ENCODE data around the gene FCGBP.

Gene FCGBP

DNA sequence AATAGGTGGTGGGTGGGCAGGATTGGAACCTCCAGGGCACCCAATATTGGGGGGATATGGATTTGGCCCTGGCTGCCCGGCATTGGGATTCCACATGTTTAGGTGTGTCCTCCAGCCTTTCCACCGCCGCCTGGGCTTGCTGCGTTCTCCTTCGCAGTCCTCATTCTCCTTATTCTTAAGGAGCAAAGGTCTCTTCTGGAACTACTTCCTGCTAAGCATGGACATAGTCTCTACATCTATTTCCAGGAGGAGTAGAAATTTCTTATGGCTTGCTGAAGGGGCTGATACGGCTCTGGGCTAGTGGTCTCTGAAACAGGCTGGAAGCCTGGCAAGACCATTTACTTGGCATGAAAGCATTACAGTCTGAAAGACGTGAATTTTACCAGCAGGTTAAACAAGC is 9.2 kb upstream of the FCGBP start:
- DNase-seq = no peak

DNA sequence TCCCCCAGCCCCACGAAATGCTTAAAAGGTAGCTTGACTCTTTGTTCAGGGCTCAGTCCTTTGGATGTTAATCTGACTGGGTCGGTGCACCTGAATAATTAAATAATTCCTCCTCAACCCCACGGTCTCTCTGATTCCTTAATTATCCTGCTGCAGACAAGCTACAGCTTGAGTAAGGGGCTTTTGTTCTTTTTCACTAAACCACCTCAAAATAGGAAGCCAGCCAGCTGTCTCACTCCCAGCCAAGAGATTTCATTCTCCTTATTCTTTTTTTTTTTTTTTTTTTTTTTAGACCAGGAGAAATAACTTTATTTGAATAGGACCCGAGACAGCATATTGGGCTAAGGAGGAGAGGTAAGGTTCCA is 7.9 kb upstream of the FCGBP start:
- DNase-seq = no peak

DNA sequence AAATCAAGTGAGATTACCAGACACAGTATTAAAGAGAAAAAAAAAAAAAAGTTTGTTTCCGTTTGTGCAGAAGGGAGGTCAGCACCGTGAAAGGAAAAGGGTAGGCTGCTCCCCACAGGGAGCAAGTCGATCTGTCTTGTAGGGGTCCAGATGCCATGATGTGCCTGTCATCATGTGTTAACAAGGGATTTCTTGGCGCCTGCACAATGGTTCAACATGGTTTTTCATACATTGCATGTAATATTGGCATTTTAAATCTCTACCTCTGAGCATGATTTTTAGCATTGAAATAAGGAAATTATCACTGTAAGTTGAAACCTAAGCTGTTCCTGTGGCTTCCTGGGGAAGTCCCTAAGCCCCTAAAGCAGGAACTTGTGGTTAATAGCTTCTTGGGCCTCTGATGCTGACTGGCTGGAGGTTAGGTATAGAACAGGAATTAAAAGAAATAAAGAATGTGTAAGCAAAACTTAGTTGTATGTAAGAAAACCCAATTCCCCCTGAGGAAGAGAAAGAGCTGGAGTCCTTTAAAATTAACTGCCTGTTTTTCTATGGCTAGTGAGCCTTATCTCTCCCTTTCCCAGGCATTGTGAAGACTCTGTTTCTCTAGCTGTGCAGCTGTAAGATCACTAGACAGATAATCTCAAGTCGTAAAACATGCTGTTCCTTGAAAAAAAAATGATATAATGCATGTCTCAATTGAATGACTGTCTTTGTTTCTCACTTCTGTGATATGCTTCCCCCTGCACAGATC is 7.4 kb upstream of the FCGBP start:
- DNase-seq = no peak

DNA sequence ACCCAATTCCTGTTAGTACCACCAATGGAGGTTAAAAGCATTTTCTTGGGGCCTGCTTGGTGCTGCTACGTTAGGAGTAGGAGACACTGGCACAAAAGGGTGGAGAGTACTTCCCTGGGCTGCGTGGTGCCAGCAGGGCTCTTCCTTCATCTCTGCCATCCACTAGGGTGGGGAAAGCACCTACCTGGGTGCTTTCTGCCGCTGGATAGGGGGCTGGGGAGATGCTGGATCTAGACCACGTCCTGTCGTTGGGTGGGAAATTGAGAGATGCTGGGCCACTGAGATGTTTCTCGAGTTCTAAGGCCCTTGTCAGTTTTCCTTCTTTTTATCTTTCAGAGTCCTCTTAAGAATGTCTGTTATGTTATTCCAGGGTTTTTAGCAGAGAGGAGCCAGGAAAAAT is 6.7 kb upstream of the FCGBP start:
- no peak for DNase-seq

DNA sequence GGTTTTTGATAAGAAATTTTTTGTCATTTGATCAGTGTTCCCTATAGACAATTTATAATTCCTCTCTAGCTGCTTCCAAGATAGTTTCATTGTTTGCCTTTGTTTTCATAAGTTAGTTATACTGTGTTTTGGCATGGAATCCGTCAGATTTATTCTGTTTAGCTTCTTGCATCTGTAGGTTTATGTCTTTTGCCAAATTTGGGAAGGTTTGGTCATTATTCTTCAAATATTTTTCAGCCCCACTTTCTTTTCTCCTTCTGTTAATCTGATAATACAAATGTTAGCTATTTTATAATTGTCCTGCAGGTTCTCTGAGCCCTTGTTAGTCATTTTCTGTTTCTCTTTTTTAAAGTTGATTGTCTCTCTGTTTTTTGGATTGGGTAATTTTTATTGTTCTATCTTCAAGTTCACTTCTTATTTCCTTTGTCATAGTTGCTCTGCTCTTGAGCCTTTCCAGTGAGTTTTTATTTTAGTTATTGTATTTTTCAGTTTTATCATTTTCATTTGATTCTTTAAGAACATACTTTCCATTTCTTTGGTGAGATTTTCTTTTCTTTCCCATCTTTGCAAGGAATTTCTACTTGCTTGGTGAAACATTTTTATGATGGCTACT is 5.9 kb upstream of the FCGBP start:
- DNase-seq = no peak

DNA sequence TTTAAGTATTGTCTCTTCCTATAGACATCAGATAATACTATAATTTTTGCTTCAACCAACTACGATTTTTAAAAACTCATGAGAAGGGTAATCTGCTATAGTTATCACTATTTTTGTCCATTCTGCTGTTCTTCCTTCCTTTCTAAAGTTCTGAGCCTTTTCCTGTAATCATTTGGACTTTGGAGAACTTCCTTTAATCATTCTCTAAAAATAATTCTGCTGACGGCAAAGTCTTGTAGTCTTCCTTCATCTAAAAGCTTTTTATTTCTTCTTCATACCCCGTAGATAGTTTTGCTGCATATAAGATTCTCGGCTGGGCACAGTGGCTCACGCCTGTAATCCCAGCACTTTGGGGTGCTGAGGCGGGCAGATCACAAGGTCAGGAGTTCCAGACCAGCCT is 5.1 kb upstream of the FCGBP start:
- DNase-seq = no peak

DNA sequence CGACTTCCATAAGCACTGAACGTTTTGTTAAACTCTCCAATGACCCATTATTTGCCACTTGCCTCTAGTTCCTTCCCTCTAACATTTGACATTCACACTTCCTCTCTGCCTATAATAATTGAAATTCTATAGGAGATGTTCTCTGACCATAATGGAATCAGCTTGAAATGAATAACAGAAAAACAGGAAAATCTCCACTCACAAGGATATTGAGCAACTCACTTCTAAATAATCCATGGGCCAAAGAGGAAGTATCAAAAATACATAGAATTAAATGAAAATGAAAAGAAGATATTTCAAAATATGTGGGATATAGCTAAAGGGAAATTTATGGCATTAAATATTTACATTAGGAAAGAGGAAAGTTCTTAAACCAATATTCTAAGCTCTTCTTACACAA is 3.4 kb upstream of the FCGBP start:
- DNase-seq = no peak

DNA sequence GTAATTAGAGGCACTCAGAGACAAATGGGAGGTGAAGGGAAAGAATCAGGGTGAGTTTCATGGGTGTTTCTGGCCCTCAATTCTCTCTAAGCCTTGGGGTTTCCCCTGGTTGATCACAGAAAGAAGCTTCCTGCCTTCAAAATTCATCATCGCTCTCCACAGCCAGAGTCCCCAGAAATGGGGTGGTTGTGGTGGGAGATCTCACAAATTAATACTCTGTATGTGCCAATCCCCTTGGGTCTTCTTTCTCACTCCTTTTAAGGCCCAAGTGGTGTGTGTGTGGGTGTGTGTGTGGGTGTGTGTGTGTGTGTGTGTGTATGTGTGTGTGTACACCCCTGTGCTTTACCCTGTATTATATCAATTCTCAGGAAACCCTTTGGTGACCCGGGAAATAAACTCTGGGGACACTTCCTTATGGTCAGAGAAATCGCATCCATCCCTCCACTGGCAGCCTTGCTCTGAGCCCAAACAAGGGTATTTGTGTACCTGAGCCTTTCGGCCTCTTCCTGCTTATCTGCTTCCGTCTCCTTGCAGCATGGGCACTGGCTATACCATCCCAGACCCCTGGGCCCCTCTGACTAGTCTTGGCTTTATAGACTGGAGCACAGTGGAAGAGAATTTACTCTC is 2.8 kb upstream of the FCGBP start:
- DNase-seq = no peak

DNA sequence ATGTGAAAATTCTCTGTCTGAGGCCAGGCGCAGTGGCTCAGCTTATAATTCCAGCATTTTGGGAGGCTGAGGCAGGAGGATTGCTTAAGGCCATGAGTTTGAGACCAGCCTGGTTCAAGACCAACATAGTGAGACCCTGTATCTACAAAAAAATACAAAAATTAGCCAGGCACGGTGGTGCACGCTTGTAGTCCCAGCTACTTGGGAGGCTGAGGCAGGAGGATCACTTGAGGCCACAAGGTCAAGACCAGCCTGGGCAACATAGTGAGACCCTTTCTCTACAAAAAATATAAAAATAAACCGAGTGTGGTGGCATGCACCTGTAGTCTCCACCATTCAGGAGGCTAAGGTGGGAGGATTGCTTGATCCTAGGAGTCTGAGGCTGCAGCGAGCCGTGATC is 2.2 kb upstream of the FCGBP start:
- DNase-seq = no peak

DNA sequence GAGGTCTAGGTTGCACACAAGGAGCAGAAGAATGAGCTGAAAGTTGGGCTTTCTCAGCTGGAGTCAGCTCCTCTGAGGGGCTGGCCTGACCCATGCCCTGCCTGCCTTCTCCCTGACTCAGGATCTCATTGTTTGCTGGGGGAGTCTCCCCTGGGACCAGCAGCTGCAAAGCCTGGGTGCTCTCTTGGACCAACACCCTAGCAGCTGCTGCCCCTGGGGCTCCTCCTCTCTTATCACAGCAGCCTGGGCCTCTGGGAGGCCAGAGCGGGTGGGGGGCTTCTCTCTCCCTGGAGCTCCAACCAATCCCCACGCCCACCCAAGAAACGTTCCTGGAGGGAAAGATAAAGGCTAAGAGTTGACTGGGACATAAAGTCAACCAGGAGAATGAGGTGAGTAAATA is 1.6 kb upstream of the FCGBP start:
- no peak for DNase-seq

DNA sequence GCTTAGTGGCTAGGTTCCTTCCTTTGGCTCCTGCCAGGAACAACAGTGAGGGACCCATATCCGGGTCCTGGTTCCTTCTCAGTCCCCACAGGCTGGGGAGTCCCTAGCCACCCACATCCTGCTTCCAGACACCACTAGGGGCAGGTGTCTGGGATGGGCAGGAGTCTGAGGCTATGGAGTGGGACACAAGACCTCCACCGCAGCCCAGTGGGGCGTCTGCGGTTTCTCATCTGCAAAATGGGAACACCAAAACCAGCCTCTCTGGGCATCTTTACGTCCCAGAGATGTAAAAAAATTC is 879 bp upstream of the FCGBP start:
- DNase-seq = no peak

DNA sequence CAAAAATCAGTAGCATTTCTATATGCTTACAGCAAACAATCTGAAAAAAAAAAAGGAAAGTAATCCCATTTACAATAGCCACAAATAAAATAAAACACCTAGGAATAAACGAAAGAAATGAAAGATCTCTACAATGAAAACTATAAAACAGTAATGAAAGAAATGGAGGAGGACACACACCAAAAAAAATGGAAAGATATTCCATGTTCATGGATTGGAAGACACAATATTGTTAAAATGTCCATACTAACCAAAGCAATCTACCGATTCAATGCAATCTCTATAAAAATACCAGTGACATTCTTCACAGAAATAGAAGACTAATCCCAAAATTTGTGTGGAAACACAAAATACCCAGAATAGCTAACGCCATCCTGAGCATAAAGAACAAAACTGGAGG is 4.7 kb downstream of the FCGBP start:
- DNase-seq = no peak

DNA sequence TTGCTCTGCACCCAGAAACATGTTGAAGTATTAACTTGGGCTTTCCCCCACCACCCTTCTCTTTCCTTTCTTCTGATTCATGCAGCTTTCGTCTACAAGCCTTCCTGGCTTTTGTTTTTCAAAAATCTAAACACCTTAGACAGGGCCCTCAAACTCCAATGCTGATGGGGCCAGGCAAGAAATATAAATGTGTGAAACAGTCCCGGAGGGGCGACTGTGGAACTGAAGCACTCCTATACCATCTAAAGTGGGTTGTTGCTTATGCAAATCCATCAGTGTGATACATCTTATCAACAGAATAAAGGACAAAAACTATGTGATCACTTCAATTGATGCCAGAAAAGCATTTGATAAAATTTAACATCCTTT is 6.1 kb downstream of the FCGBP start:
- DNase-seq = no peak

DNA sequence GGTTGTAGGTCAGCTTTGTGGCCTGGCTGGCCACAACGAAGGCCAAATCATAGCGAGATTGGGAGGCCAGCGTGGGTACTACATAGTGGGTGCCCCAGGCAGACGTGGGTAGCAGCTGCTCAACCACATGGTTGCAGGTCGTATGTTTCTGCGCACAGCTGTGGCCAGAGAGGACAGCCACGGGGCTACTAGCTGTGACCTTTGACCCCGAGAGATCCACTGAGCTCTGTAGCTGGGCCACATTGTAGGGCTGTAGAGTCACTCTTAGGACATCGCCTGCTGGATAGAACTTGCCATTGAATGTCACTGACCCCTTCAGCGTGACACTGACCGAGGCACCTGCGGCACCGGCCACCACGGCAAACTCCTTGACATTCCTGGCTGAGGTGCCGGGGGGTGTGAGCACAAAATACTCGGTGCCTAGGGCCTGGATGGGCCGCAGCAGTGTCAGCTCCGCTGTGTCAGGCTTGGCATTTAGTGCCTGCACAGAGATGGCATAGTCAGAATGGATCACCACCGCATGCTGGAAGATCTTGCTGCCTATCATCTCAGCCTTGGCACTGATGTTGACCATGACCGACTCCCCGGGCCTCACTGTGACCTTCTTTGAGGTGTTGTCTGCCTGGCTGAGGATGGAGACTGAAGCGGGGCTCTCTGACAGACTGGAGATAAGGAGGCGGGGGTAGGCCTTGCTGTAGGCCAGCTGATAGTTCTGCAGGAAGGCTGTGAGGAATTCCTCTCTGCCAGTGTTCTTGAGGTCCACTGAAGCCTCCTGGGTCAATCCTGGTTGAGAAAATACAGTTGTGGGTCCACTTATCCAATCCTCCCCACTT is 6.7 kb downstream of the FCGBP start:
- no peak for DNase-seq

DNA sequence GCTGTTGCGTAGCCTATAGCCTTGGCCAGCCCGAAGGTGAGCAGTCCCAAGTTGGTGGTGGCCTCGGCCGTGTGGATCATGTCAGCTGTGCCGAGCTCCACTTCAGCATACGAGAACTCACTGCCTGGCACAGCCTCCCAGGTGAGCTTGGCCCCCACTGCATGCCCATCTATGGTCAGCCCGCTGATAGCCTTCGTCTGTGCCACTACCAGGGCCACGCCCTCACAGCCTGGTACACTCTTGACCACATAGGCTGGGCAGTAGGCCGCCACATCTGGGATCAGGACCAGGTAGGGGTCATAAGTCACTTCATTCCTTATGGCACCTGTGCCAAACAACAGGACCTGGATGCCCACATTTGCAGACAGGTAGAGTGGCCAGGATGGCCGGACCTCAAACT is 7.4 kb downstream of the FCGBP start:
- DNase-seq = no peak

DNA sequence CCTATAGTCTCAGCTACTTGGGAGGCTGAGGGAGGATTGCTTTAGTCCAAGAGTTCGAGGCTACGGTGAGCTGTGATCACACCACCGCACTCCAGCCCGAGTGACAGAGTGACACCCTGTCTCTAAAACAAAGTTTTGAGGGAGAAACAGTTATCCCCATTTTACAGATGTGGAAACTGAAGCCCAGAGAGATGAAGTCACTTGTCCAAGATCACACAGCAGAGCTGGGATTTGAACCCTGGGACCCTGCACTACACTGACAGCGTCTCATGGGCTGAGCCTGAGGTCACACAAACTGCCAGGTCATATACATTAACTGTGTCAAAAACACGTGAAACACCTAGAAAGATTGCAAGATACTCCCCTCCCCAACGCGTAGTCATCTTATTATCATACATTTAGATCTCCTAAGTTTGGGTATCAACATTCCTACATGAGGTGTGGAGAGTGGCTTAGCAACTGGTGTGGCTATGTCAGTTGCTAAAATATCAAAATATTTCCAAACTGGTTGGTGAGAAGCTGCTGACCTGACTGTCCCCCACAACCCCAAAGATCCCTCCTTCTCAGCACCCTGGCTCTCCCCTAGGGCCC is 8.2 kb downstream of the FCGBP start:
- no peak for DNase-seq

DNA sequence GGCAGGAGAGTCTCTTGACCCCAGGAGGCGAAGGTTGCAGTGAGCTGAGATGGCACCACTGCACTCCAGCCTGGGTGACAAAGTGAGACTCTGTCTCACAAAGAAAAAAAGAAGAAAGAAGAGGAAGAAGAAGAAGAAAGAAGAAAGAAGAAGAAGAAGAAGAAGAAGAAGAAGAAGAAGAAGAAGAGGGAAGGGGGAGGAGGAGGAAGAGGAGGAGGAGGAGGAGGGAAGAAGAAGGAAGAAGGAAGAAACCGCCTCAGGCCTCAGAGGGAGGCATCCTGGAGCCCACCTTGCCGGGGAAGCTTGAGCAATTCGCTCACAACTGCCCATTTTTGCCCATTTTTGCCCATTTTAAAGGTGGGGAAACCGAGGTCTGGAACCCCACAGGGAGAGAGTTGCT is 9.5 kb downstream of the FCGBP start:
- DNase-seq = no peak

DNA sequence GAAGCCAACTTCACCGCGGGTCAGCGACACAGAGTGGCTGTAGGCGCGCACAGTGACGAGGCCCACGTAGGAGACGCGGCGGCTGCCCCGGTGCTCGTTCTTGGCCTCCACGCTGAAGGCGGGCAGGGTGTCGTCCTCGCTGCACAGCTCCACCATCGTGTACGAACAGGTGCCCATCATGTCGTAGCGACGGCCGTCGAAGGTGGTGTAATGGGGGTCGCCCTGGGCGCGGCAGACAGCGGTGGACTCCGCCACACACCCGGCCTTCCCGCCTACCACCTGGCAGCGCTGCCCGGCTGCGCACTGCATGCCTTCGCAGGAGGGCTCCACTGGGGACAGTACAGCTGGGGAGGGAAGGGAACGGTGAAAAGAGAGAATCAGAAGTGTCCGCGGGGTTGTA is 10.0 kb downstream of the FCGBP start:
- no peak for DNase-seq

DNA sequence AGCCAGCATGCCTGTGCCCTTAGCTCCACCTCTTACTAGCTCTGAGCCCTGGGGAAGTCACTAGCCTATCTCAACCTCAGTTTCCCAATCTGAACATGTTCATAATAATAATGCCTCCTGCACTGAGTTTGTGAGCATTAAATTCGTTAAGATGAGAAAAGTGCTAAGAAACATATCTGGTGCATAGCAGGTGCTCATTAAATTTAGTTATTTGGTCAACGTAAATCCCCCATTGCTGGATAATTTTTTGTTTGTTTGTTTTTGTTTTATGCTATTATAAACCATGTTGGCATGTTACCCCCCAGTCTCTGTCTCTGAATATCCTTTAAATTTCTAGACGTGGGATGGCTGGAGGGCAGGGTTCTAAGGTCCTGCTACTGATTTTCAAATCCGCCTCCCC is 10.6 kb downstream of the FCGBP start:
- DNase-seq = no peak

DNA sequence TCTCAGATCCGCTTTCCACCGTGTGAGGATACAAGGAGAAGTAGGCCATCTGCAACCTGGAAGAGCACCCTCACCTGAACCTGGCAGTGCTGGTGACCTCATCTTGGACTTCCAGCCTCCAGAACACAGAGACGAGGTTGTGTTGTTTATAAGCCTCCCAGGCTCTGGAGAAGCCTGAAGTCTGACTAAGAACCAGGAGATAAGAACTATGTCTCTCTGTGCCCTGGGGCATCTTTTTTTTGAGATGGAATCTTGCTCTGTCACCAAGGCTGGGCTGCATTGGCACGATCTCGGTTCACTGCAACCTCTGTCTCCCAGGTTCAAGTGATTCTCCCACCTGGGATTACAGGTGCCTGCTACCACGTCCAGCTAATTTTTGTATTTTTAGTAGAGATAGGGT is 14.5 kb downstream of the FCGBP start:
- no peak for DNase-seq

DNA sequence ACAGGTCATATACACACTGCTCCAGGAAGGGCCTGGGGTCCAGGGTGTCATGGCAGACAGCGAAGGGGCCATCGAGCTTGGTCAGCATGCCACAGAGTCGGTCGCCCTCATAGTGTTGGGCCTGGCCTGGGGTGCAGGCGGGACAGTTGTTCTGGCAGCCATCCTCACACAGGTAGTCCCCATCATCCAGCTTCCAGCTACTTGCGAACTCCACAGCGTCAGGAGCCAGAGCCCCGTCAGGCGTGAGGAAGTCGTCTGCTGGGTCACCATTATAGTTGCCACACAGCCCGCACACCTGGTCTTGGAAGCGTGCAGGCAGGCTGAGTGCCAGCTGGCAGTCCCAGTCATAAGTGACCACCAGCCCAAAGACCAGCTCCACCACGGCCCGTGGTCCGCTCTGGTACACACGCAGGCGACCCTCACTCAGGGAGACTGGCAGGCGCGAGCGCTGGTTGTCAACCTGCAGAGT is 16.2 kb downstream of the FCGBP start:
- no peak for DNase-seq

DNA sequence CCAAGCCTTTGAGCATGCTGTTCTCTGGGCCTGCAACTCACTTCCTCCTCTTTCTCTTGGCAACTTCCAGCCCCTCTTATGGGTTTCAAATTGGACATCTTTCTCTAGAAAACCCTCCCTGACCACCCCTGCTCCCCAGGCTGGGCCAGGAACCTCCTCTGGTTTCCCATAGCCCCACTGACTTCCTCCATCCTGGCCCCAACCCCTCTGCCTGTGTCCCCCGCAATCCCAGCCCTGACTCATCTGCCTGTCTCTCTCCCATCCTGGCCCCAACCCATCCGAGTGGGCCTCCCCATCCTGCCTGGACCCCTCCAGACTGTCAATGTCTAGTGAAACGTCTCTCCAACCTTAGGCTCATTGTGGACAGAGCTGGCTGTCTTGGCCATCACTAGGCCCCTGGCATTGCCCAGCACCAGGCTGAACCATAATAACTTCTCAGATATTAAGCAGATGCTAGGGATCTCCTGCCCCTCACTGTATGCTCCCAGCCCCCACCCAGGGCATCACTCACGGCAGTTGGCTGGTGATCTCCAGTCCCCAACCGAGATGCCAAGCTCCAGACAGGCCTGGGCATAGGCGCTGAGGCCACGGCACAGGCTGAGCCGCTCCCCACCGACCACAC is 16.8 kb downstream of the FCGBP start:
- DNase-seq = no peak

DNA sequence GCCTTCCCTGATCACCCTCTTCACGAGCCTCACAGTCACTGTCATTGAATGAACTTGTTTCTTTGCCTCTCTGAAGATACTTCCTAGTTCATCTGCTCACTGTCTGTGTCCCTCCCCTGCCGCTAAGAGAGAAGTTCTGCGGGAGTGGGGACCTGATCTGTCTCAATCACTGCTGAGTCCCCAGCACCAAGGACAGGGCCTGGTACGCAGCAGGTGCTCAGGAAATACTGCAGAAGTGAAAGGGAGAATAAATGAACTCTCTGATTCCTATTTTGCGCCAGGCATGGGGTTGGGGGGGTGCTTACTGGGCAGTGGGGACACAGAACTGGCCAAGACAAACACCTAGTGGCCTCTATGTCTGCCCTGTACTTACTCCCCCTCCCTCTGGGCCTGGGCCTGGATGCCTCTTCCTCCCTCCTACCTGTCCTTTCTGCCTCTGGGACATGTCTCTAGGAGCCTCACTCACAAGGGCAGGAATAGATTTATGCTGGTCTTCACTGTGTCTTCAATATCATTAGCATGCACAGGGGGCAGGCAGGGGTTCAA is 17.5 kb downstream of the FCGBP start:
- no peak for DNase-seq
